ENCODE measurements around the gene SYNGR2.
"Not testable (repeated sequence)": the region's sequence is repeated elsewhere in the genome, so short reads cannot be mapped to it uniquely, and the experiment has no call there.

SYNGR2 gene

GRCh38 chr17:78130437-78131101 lies 37.8 kb upstream of the SYNGR2 start, which contains the start of gene TMC8:
TMC8 (plus strand) TSS chr17:78130771; CDS start chr17:78131589, 818 bp downstream.
- peak; percentile 58 for DNase-seq

- DNase-seq: peak; percentile 76
Observed at GRCh38 chr17:78131172-78132083, 37.0 kb upstream of the SYNGR2 start.

- peak; percentile 68 for DNase-seq
Observed at GRCh38 chr17:78132084-78132676, 36.2 kb upstream of the SYNGR2 start.

GRCh38 chr17:78132767-78133178 lies 35.6 kb upstream of the SYNGR2 start:
- no peak for DNase-seq

GRCh38 chr17:78133179-78133951 lies 35.0 kb upstream of the SYNGR2 start:
- no peak for DNase-seq

GRCh38 chr17:78133971-78134898 lies 34.1 kb upstream of the SYNGR2 start:
- DNase-seq: peak; percentile 78

- DNase-seq: no peak
Observed at GRCh38 chr17:78134899-78135385, 33.4 kb upstream of the SYNGR2 start.

- DNase-seq: no peak
Observed at GRCh38 chr17:78135858-78136500, 32.4 kb upstream of the SYNGR2 start.

GRCh38 chr17:78137392-78138203 lies 30.8 kb upstream of the SYNGR2 start:
- peak; percentile 47 for DNase-seq

GRCh38 chr17:78138204-78139060 lies 29.9 kb upstream of the SYNGR2 start:
- DNase-seq: no peak

GRCh38 chr17:78139861-78140168 lies 28.6 kb upstream of the SYNGR2 start:
- not testable (repeated sequence) for DNase-seq

- DNase-seq: peak; percentile 90
Observed at GRCh38 chr17:78140169-78141051, 28.0 kb upstream of the SYNGR2 start.

- DNase-seq: no peak
Observed at GRCh38 chr17:78141437-78142118, 26.8 kb upstream of the SYNGR2 start.

GRCh38 chr17:78142119-78142861 lies 26.1 kb upstream of the SYNGR2 start:
- DNase-seq: no peak

- DNase-seq: no peak
Observed at GRCh38 chr17:78143214-78144146, 24.9 kb upstream of the SYNGR2 start.
